GM12878 (cell line): ENCODE data around the gene CNTNAP5. TPM values are rescaled to one million over a fixed set of nuclear protein-coding genes. Genes with fewer than 3 reads are reported as not detected.

Source experiments
- ATAC-seq: fragments of 200-7000 bp; cut with Tn5 transposase; 3 replicates; pipeline ENCODE4 v1.9.1; 2020; ENCODE audit warnings: mild to moderate bottlenecking, moderate library complexity
- BruUV-seq: library from RNA; stranded (reverse); fragments of 400-500 nt; replicated peaks from 2 replicates; lab custom pipeline; 2021; lab: Mats Ljungman, UMichigan
- CTCF ChIA-PET: fragments of 300-600 bp; sonication (Branson Sonifier 250); formaldehyde crosslinking; extraction: SDS; loops from one replicate; lab custom pipeline; 2021; ENCODE audit warnings: inconsistent platforms; lab: Yijun Ruan, JAX
- POLR2A ChIA-PET: fragments of 350-600 bp; formaldehyde crosslinking; extraction: SDS; loops from one replicate; lab custom pipeline; 2021; ENCODE audit warnings: inconsistent platforms; lab: Charles Lee
- RAD21 ChIA-PET: fragments of 300-600 bp; sonication (Branson Sonifier 250); formaldehyde crosslinking; loops from one replicate; lab custom pipeline; 2023; ENCODE audit warnings: antibody characterized with exemption; ENCODE audit not compliant: unreplicated experiment; lab: Charles Lee
- SMC1A ChIA-PET: fragments of 300-600 bp; sonication (Branson Sonifier 250); formaldehyde crosslinking; loops from one replicate; lab custom pipeline; 2023; ENCODE audit not compliant: unreplicated experiment, uncharacterized antibody; lab: Charles Lee
- DNase-seq: peaks from one replicate; pipeline ENCODE4 v3.0.0-alpha.2; 2011; ENCODE audit warnings: low read depth, low spot score
- FAIRE-seq: peaks from 3 replicates; lab custom pipeline; 2011; peaks lifted over from hg19 to GRCh38; lab: Jason Lieb, UNC
- H2AFZ ChIP-seq: 2 replicates; pipeline ENCODE4 v1.6.0; 2011; ENCODE audit warnings: low read depth, low read length, control low read depth; ENCODE audit not compliant: control insufficient read depth
- H3K27ac ChIP-seq: 2 replicates; pipeline ENCODE4 v1.5.1; 2011; ENCODE audit warnings: control low read depth; ENCODE audit not compliant: control insufficient read depth, insufficient read depth
- H3K27me3 ChIP-seq, 2 experiments: replicated peaks in 1 of 2; 2 replicates each; pipeline versions ENCODE4 v1.6.0 to v1.6.1; 2011; ENCODE audit warnings: low read length in 1 of 2; ENCODE audit not compliant: control insufficient read depth in 2 of 2, insufficient read depth in 2 of 2
- H3K36me3 ChIP-seq, 2 experiments: 2 replicates each; pipeline ENCODE4 v1.5.1; 2011; ENCODE audit warnings: low read length in 1 of 2; ENCODE audit not compliant: control insufficient read depth in 2 of 2, insufficient read depth in 2 of 2
- H3K4me1 ChIP-seq: 2 replicates; pipeline ENCODE4 v1.6.1; 2011; ENCODE audit warnings: mild to moderate bottlenecking, low read length, moderate library complexity, mixed read lengths; ENCODE audit not compliant: control insufficient read depth, insufficient read depth
- H3K4me2 ChIP-seq: 2 replicates; pipeline ENCODE4 v1.6.0; 2011; ENCODE audit warnings: control low read depth; ENCODE audit not compliant: control insufficient read depth, insufficient read depth
- H3K4me3 ChIP-seq: fragments of 200-600 bp; sonication (generic); 2 replicates; pipeline ENCODE4 v1.5.1; 2016
- H3K79me2 ChIP-seq: 2 replicates; pipeline ENCODE4 v1.6.0; 2011; ENCODE audit warnings: low read length; ENCODE audit not compliant: control insufficient read depth, insufficient read depth
- H3K9ac ChIP-seq: 2 replicates; pipeline ENCODE4 v1.8.0; 2011; ENCODE audit warnings: low read length, control low read depth, mixed read lengths; ENCODE audit not compliant: control insufficient read depth, insufficient read depth
- H3K9me3 ChIP-seq: replicated peaks from 3 replicates; pipeline ENCODE4 v1.5.1; 2011; ENCODE audit warnings: mild to moderate bottlenecking, low read length; ENCODE audit not compliant: control insufficient read depth, insufficient read depth
- H4K20me1 ChIP-seq: 2 replicates; pipeline ENCODE4 v1.6.0; 2011; ENCODE audit not compliant: control insufficient read depth, insufficient read depth
- CBX5 ChIP-seq: sonication (generic); IDR thresholded peaks from 2 replicates; pipeline ENCODE4 v1.6.1; 2016; ENCODE audit warnings: low read depth, moderate library complexity, mild to moderate bottlenecking, inconsistent platforms
- ETV6 ChIP-seq, 2 experiments: fragments of 450-650 bp in 1 of 2; IDR thresholded peaks in 1 of 2; conservative IDR thresholded peaks in 1 of 2; 2 replicates each; pipeline ENCODE4 v1.6.1; 2014; ENCODE audit warnings: antibody characterized with exemption in 1 of 2, borderline replicate concordance in 1 of 2, low read depth in 1 of 2, mild to moderate bottlenecking in 1 of 2, moderate library complexity in 1 of 2
- LARP7 ChIP-seq: fragments of 450-650 bp; IDR thresholded peaks from 2 replicates; pipeline ENCODE4 v1.6.1; 2017; ENCODE audit warnings: mild to moderate bottlenecking
- MTA2 ChIP-seq: fragments of 450-650 bp; IDR thresholded peaks from 2 replicates; pipeline ENCODE4 v1.6.1; 2016; ENCODE audit warnings: low read depth, mild to moderate bottlenecking, moderate library complexity
- MXI1 ChIP-seq: fragments of 150-350 bp; IDR thresholded peaks from 2 replicates; pipeline ENCODE4 v1.6.1; 2011; ENCODE audit warnings: low read depth, mild to moderate bottlenecking, inconsistent platforms, low read length, improper control_type of control experiment
- SPI1 ChIP-seq: IDR thresholded peaks from 2 replicates; pipeline ENCODE4 v1.6.1; 2011; ENCODE audit warnings: low read depth, mild to moderate bottlenecking, low read length, moderate library complexity, borderline replicate concordance; ENCODE audit not compliant: insufficient read depth
- SREBF1 ChIP-seq: IDR thresholded peaks from 2 replicates; pipeline ENCODE4 v1.6.1; 2012; ENCODE audit warnings: mild to moderate bottlenecking, low read length
- ZNF274 ChIP-seq: IDR thresholded peaks from one replicate; pipeline ENCODE4 v1.8.0; 2011; ENCODE audit not compliant: insufficient read length, insufficient read depth
- ZNF384 ChIP-seq: IDR thresholded peaks from 2 replicates; pipeline ENCODE4 v1.6.1; 2012; ENCODE audit warnings: low read depth, mild to moderate bottlenecking, low read length, improper control_type of control experiment, borderline replicate concordance
- WGBS: methylation state at CpG from one replicate; pipeline ENCODE4 v1.1.6; 2016; ENCODE audit warnings: low lambda C conversion rate; ENCODE audit not compliant: insufficient replicate concordance, insufficient coverage; ENCODE audit errors: missing lambda C conversion rate; 5-methylcytosine and 5-hydroxymethylcytosine counted together
- in situ Hi-C: fragments of 300-500 bp; cut with MboI; formaldehyde crosslinking; loops from 9 replicates; pipeline ENCODE4 v1.14.3; 2018; ENCODE audit warnings: mixed read lengths
- intact Hi-C: fragments of 100-400 bp; cut with micrococcal nuclease; formaldehyde crosslinking; loops from one replicate; pipeline ENCODE4 v1.14.2; 2022; ENCODE audit not compliant: unreplicated experiment
- polyA plus RNA-seq, 11 experiments: library from polyadenylated mRNA; depleted of rRNA in 4 of 11; unstranded in 6 of 11; stranded (reverse) in 5 of 11; fragments of >200 nt; fragmentation: Nextera tagmentation in 4 of 11; fragmentation: Illumina TruSeq in 1 of 11; extraction: Ambion mirVana in 4 of 11; extraction: Trizol in 1 of 11; gene quantifications; 1 replicate in 1 of 11; 2 replicates in 10 of 11; pipeline versions ENCODE4 v1.2.1 to v1.2.3, GENCODE V29; 2011 to 2016; ENCODE audit warnings: inconsistent platforms in 2 of 11, missing spikeins in 2 of 11, low read depth in 1 of 11
- total RNA-seq, 4 experiments: library from RNA; depleted of rRNA in 3 of 4; stranded (reverse); fragments of >200 nt in 3 of 4; fragmentation: Illumina TruSeq in 1 of 4; extraction: Trizol in 1 of 4; gene quantifications; 2 replicates each; pipeline versions ENCODE4 v1.2.1 to v1.2.3, GENCODE V29; 2013 to 2021
- TF ChIP-seq, protein P1 (sequence below): IDR thresholded peaks from 2 replicates; pipeline ENCODE4 v1.6.1; 2011; ENCODE audit warnings: low read depth, mild to moderate bottlenecking, low read length, moderate library complexity, borderline replicate concordance; ENCODE audit errors: extremely low read depth
- TF ChIP-seq, protein P2 (sequence below): fragments of 450-650 bp; IDR thresholded peaks from 2 replicates; pipeline ENCODE4 v1.6.1; 2016; ENCODE audit warnings: mild to moderate bottlenecking
- TF ChIP-seq, protein P3 (sequence below): IDR thresholded peaks from 2 replicates; pipeline ENCODE4 v1.6.1; 2012; ENCODE audit warnings: low read depth, low read length, improper control_type of control experiment
- TF ChIP-seq, protein P4 (sequence below): fragments of 450-650 bp; IDR thresholded peaks from 2 replicates; pipeline ENCODE4 v1.6.1; 2017; ENCODE audit warnings: antibody characterized with exemption, mild to moderate bottlenecking, moderate library complexity

The CNTNAP5 gene
- total and polyA plus RNA-seq, 10 of the 15 experiments (the other 5 are each of a cell fraction or from before 2014, with no cell fraction given): not detected

DNA sequence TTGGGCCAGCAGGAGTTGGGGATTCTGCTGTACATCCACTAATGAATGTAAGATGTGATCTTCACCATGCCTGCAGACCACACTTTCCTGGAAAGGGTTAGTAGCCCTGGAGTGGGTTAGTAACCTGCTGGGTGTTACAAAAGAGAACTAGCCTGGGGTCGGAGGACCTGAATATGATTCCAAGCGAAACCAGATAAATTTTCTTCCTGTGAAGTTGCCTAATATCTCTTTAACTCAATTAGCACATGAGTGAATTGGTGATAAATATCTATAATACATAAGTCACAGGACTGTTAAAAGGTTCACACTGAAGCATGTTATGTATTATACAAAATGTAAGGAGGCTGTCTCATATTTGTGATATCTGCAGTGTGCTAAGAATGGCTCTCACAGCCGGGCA is 291.0 kb downstream of the CNTNAP5 start:
- DNase-seq (no peak), ATAC-seq (no peak), FAIRE-seq (no peak)
- CTCF ChIA-PET: no interaction called here
- POLR2A ChIA-PET: no interaction called here
- Histone ChIP-seq H3K9me3 (no peaks in the 10 kb centered on the region), H3K4me1 (no peaks in the 10 kb centered on the region), H3K36me3 (no peaks in the 10 kb centered on the region), H3K79me2 (no peaks in the 10 kb centered on the region), H3K9ac (no peak overlapping the region), H4K20me1 (no peaks in the 10 kb centered on the region), H3K4me2 (no peak overlapping the region), H2AFZ (no peak overlapping the region), H3K27ac (no peak overlapping the region), H3K4me3 (no peak overlapping the region), H3K27me3 (no peaks in the 10 kb centered on the region)
- RAD21 ChIA-PET: no interaction called here
- 13% methylated on average over 3 of the region's 3 CpGs for WGBS
- BruUV-seq: no TSS peak
- in situ Hi-C loops: no loop called here
- TF ChIP-seq ZNF274 (no peak), LARP7 (no peak), MXI1 (no peak), ZNF384 (no peak), CBX5 (no peak), SREBF1 (no peak), SPI1 (no peak), MTA2 (no peak), ETV6 (conservative IDR thresholded peaks at IDR 0.05 in 1 of 2, IDR thresholded peaks at IDR 0.05 in 1 of 2; ENCODE audit: borderline replicate concordance in 1 of 2, low read depth in 1 of 2) (no peak)
- TF ChIP-seq, protein P1, sequence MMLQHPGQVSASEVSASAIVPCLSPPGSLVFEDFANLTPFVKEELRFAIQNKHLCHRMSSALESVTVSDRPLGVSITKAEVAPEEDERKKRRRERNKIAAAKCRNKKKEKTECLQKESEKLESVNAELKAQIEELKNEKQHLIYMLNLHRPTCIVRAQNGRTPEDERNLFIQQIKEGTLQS: no peak
- TF ChIP-seq, protein P2, sequence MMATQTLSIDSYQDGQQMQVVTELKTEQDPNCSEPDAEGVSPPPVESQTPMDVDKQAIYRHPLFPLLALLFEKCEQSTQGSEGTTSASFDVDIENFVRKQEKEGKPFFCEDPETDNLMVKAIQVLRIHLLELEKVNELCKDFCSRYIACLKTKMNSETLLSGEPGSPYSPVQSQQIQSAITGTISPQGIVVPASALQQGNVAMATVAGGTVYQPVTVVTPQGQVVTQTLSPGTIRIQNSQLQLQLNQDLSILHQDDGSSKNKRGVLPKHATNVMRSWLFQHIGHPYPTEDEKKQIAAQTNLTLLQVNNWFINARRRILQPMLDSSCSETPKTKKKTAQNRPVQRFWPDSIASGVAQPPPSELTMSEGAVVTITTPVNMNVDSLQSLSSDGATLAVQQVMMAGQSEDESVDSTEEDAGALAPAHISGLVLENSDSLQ: no peak
- TF ChIP-seq, protein P3, sequence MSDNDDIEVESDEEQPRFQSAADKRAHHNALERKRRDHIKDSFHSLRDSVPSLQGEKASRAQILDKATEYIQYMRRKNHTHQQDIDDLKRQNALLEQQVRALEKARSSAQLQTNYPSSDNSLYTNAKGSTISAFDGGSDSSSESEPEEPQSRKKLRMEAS: no peak
- TF ChIP-seq, protein P4, sequence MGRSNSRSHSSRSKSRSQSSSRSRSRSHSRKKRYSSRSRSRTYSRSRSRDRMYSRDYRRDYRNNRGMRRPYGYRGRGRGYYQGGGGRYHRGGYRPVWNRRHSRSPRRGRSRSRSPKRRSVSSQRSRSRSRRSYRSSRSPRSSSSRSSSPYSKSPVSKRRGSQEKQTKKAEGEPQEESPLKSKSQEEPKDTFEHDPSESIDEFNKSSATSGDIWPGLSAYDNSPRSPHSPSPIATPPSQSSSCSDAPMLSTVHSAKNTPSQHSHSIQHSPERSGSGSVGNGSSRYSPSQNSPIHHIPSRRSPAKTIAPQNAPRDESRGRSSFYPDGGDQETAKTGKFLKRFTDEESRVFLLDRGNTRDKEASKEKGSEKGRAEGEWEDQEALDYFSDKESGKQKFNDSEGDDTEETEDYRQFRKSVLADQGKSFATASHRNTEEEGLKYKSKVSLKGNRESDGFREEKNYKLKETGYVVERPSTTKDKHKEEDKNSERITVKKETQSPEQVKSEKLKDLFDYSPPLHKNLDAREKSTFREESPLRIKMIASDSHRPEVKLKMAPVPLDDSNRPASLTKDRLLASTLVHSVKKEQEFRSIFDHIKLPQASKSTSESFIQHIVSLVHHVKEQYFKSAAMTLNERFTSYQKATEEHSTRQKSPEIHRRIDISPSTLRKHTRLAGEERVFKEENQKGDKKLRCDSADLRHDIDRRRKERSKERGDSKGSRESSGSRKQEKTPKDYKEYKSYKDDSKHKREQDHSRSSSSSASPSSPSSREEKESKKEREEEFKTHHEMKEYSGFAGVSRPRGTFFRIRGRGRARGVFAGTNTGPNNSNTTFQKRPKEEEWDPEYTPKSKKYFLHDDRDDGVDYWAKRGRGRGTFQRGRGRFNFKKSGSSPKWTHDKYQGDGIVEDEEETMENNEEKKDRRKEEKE: no peak
- SMC1A ChIA-PET: no interaction called here
- intact Hi-C loops: no loop called here
